GM12865 (cell line): Measurements from ENCODE around the gene FOXN3.
A peak's percentile ranks its signal among the peaks of the same experiment; 100 is the strongest.

ENCODE experiments used
- DNase-seq: peaks from one replicate; pipeline ENCODE4 v3.0.0; 2010; ENCODE audit warnings: low read depth
- H3K4me3 ChIP-seq: 2 replicates; pipeline ENCODE4 v1.5.1; 2011; ENCODE audit warnings: mild to moderate bottlenecking, low read depth, low read length, control low read depth
- TF ChIP-seq, protein P1 (sequence below): IDR thresholded peaks from 2 replicates; pipeline ENCODE4 v1.5.1; 2011; ENCODE audit warnings: low read length, control low read depth, low read depth, inconsistent platforms; ENCODE audit not compliant: insufficient read depth; ENCODE audit errors: missing control alignments

FOXN3 gene

DNA sequence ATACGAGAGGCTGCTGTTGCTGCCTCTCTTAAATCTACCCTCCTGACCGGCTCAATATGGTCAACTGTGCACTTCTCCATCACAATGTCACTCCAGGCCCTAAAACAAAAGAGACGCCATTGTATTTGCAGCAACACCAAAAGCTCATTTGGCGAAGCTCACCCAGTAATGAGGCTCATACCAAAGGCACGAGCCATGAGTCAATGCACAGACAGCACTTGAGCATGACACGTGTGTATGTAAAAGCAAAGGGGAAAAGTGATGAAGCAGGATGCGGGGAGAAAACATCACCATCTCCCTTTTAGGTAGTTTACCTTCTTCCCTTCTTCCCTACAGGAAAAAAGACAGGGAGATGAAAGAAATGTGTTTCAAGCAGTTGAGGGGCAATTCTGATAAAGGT is 150.3 kb downstream of the FOXN3 start:
- DNase-seq, result no peak
- H3K4me3 ChIP-seq, result no peak overlapping the region
- TF ChIP-seq, protein P1, sequence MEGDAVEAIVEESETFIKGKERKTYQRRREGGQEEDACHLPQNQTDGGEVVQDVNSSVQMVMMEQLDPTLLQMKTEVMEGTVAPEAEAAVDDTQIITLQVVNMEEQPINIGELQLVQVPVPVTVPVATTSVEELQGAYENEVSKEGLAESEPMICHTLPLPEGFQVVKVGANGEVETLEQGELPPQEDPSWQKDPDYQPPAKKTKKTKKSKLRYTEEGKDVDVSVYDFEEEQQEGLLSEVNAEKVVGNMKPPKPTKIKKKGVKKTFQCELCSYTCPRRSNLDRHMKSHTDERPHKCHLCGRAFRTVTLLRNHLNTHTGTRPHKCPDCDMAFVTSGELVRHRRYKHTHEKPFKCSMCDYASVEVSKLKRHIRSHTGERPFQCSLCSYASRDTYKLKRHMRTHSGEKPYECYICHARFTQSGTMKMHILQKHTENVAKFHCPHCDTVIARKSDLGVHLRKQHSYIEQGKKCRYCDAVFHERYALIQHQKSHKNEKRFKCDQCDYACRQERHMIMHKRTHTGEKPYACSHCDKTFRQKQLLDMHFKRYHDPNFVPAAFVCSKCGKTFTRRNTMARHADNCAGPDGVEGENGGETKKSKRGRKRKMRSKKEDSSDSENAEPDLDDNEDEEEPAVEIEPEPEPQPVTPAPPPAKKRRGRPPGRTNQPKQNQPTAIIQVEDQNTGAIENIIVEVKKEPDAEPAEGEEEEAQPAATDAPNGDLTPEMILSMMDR, result no peak

DNA sequence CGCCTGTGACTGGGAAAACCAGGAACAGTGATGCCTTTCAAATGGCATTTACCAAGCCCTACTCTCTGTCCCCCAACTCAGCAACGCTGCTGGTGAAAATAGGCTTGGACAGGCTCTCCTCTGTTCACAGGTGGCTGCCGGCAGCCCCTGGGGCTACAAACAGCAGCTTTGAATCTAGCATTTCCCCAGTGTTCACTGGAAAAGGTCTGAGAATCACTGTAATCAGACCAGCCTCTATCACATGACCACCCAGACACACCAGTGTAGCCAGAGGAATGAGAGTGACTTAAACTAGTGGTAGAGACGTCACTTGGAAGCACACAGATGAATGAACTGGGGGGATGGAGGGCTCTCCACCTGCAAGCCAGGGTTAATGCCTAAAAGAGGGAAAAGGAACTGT is 151.8 kb downstream of the FOXN3 start:
- TF ChIP-seq, protein P1, result no peak
- H3K4me3 ChIP-seq, result no peak overlapping the region
- no peak for DNase-seq

DNA sequence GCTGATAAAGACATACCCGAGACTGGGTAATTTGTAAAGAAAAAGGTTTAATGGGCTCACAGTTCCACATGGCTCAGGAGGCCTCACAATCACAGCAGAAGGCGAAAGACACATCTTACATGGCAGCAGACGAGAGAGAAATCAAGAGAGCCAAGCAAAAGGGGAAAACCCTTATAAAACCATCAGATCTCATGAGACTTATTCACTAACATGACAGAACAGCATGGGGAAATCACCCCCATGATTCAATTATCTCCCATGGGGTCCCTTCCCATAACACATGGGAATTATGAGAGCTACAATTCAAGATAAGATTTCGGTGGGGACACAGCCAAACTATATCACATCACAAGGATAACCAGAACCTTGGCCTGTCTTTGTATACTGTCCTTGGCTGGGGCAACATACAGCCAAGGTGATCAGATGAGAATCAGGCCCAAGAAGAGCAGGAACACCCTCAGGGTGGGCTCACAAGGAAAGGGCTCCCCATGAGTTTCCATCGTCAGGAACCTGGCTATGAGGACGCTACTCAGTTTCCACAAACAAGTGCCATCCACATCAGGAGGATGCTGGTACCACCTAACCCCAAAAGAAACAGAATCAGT is 152.7 kb downstream of the FOXN3 start:
- H3K4me3 ChIP-seq, result no peak overlapping the region
- peak; percentile 12 for DNase-seq
- TF ChIP-seq, protein P1, result no peak

DNA sequence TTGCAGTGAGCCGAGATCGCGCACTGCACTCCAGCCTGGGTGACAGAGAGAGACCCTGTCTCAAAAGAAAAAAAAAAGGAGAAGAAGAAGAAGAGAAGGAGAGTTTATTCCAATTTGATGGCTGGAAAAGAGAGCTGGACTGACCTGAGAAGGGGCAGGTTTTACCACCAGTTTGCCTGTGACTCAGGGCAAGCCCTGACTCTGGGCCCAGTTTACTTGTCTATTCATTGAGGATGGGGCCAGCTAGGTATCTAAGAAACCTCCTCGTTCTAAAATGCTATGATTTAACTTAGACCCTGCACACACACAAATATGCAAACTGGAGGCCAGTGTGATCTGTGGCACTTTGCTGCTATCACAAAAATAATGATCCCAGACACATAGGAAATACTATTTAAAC is 155.0 kb downstream of the FOXN3 start:
- TF ChIP-seq, protein P1, result no peak

DNA sequence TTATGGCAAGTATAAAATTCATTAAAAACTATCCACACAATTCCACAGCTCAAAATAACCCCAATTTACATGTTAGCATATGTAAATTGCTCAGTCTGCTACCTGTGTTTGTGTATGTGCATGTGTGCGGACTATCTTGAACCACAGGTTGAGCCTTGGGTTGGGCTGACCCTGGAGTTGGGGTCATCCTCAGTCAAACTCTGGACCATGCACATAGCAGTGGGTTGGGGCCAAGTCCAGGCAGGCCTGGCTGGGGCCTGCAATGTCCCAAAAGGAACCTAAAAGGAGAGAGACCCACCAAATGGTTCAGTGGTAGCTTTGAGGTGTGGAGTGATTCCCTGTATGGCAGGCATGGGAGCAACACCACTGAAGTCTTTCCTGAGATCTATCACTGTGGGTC is 156.1 kb downstream of the FOXN3 start:
- DNase-seq, result no peak

More for the DNA sequence above, 155.0 kb downstream of the FOXN3 start:
- H3K4me3 ChIP-seq, result no peak overlapping the region
- DNase-seq, result no peak

DNA sequence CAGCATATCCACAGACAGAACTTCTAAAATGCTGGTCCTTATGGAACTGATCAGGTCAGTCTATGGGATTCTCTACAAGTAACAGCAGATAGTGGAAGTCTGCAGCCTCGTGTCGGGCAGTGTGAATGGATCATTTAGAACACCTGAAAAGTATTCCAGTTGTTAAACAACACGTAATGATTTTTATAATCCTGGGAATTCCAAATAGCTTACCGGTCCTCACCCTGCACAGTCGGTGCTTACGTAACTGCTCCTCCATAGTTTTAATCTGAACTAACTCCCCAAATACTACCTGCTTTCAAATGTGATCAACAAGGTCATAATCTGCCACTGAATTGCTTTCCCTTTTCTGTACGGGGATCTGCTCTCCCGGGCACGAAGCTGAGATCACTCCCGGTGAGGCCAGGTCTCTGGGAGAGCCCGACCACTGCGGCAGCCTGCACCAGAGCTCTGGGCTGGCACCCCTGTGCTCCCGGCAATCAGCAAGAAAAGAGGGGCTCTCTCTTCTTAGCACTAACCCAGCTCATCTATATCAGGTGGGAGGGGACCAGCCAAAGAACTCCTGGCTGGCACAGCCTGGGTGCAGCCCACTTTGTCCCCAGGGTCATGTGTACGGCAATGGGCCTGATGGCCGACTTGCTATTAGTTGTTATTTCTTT is 157.0 kb downstream of the FOXN3 start:
- no peak for DNase-seq
- TF ChIP-seq, protein P1, result no peak
- H3K4me3 ChIP-seq, result no peak overlapping the region

More for the DNA sequence above, 156.1 kb downstream of the FOXN3 start:
- TF ChIP-seq, protein P1, result no peak
- no peak overlapping the region for H3K4me3 ChIP-seq

DNA sequence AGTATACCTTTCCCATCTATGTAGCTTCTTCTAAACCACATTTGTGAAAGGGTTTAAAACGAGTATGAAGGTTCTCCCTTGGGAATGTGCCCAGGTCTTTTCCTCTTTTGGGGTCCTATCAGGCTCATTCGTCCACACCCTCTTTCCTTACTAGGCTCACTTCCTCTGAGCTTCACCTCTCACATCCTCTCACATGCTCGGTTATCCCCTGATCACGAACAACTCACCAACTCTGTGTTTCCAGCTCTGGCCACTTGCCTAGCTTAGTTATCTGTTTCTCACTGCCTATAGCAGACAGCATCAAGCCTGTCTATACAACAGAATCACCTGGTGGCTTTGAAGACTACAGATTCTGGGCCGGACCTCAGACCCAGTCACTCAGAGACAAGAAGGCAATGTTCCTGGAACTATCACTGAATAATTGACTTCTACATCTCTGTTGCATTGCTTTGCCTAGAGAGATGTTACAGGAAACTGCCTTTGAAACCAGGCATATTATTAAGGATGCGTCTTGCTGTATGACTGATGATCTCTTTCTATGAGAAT is 158.2 kb downstream of the FOXN3 start:
- DNase-seq, result peak; percentile 39
- no peak overlapping the region for H3K4me3 ChIP-seq
- TF ChIP-seq, protein P1, result no peak
